K562 (cell line): ENCODE data around the gene ARFGAP1. TPM values are rescaled to one million over a fixed set of nuclear protein-coding genes. Genes with fewer than 3 reads are reported as not detected.

Experiments
- ATAC-seq: fragments of 200-7000 bp; cut with Tn5 transposase; 3 replicates; pipeline ENCODE4 v1.9.1; 2020; ENCODE audit warnings: moderate library complexity
- BruUV-seq: library from RNA; stranded (reverse); fragments of 400-500 nt; replicated peaks from 2 replicates; lab custom pipeline; 2021; lab: Mats Ljungman, UMichigan
- CTCF ChIA-PET: fragments of 300-600 bp; formaldehyde crosslinking; extraction: SDS; loops from one replicate; lab custom pipeline; 2021; ENCODE audit warnings: low intra/inter-chr PET ratio; lab: Yijun Ruan, JAX
- POLR2A ChIA-PET: fragments of 300-600, 350-650 bp; sonication (Branson Sonifier 250); formaldehyde crosslinking; extraction: SDS; loops from one replicate; lab custom pipeline; 2021; ENCODE audit warnings: antibody characterized with exemption, inconsistent platforms; lab: Yijun Ruan, JAX
- DNase-seq, 4 experiments: peaks; one replicate each; pipeline versions ENCODE4 v3.0.0 to v3.0.0-alpha.2; 2011 to 2018; ENCODE audit warnings: low spot score in 3 of 4, mixed read lengths in 3 of 4; ENCODE audit errors: extremely low read depth in 1 of 4
- FAIRE-seq: peaks from 2 replicates; lab custom pipeline; 2011; peaks lifted over from hg19 to GRCh38; lab: Jason Lieb, UNC
- H2AFZ ChIP-seq: 2 replicates; pipeline ENCODE4 v1.6.0; 2011; ENCODE audit warnings: low read depth, low read length, control low read depth, inconsistent platforms
- H3K27ac ChIP-seq: fragments of 200-600 bp; 3 replicates; pipeline ENCODE4 v1.8.0; 2011; ENCODE audit warnings: low read depth, mild to moderate bottlenecking, control low read depth, inconsistent platforms, low read length, moderate library complexity, mixed read lengths; ENCODE audit errors: extremely low read depth
- H3K27me3 ChIP-seq, 2 experiments: fragments of 300-600 bp in 1 of 2; 2 replicates in 1 of 2; 3 replicates in 1 of 2; pipeline versions ENCODE4 v1.6.0 to v1.8.0; 2011; ENCODE audit warnings: inconsistent platforms in 2 of 2, low read length in 2 of 2, mild to moderate bottlenecking in 1 of 2, mixed read lengths in 1 of 2, moderate library complexity in 1 of 2; ENCODE audit not compliant: control insufficient read depth in 2 of 2, insufficient read depth in 2 of 2
- H3K36me3 ChIP-seq: fragments of 300-600 bp; 3 replicates; pipeline ENCODE4 v1.8.0; 2011; ENCODE audit warnings: mild to moderate bottlenecking, low read length, inconsistent platforms; ENCODE audit not compliant: control insufficient read depth, insufficient read depth
- H3K4me1 ChIP-seq, 2 experiments: fragments of 200-600 bp in 1 of 2; replicated peaks in 1 of 2; 2 replicates in 1 of 2; 3 replicates in 1 of 2; pipeline versions ENCODE4 v1.5.1 to v1.8.0; 2011; ENCODE audit warnings: inconsistent platforms in 2 of 2, low read length in 2 of 2, mild to moderate bottlenecking in 1 of 2, mixed read lengths in 1 of 2, moderate library complexity in 1 of 2; ENCODE audit not compliant: control insufficient read depth in 2 of 2, insufficient read depth in 2 of 2
- H3K4me2 ChIP-seq: 2 replicates; pipeline ENCODE4 v1.6.1; 2011; ENCODE audit warnings: low read length, control low read depth, inconsistent platforms, mixed read lengths; ENCODE audit not compliant: insufficient read depth
- H3K4me3 ChIP-seq: fragments of 200-600 bp; sonication (generic), shearing (Covaris generic); 2 replicates; pipeline ENCODE4 v1.5.1; 2016; ENCODE audit warnings: control low read depth, inconsistent platforms
- H3K79me2 ChIP-seq: fragments of 200-600 bp; 3 replicates; pipeline ENCODE4 v1.8.0; 2011; ENCODE audit warnings: low read length, inconsistent platforms; ENCODE audit not compliant: control insufficient read depth, insufficient read depth
- H3K9ac ChIP-seq, 2 experiments: 2 replicates each; pipeline versions ENCODE4 v1.6.0 to v1.6.1; 2011; ENCODE audit warnings: low read depth in 2 of 2, low read length in 2 of 2, control low read depth in 1 of 2, inconsistent platforms in 1 of 2, mild to moderate bottlenecking in 1 of 2, mixed read lengths in 1 of 2; ENCODE audit not compliant: insufficient read depth in 1 of 2
- H3K9me1 ChIP-seq: one replicate; pipeline ENCODE4 v1.6.0; 2011; ENCODE audit warnings: inconsistent platforms, mild to moderate bottlenecking, low read length, moderate library complexity; ENCODE audit not compliant: control insufficient read depth, insufficient read depth
- H3K9me3 ChIP-seq: replicated peaks from 2 replicates; pipeline ENCODE4 v1.5.1; 2011; ENCODE audit warnings: low read depth, low read length, inconsistent platforms; ENCODE audit not compliant: control insufficient read depth, insufficient read depth
- H4K20me1 ChIP-seq: replicated peaks from 2 replicates; pipeline ENCODE4 v1.6.1; 2011; ENCODE audit warnings: low read length, inconsistent platforms, mixed read lengths; ENCODE audit not compliant: control insufficient read depth, insufficient read depth
- BRCA1 ChIP-seq, 2 experiments: fragments of 450-650 bp in 1 of 2; sonication (generic) in 1 of 2; formaldehyde crosslinking in 1 of 2; IDR thresholded peaks; 2 replicates each; pipeline versions ENCODE4 v1.5.0 to v1.6.1; 2017 to 2020; ENCODE audit warnings: mild to moderate bottlenecking in 1 of 2, missing genetic modification reagents in 1 of 2
- CUX1 ChIP-seq: fragments of 200-800 bp; sonication (Bioruptor generic); IDR thresholded peaks from 2 replicates; pipeline ENCODE4 v1.6.1; 2016; ENCODE audit warnings: missing genetic modification characterization, missing compliant biosample characterization
- GTF2B ChIP-seq: IDR thresholded peaks from 2 replicates; pipeline ENCODE4 v1.6.1; 2011; ENCODE audit not compliant: insufficient read length; ENCODE audit errors: extremely low read depth
- RBFOX2 ChIP-seq: fragments of 200-400 bp; formaldehyde crosslinking; IDR thresholded peaks from 2 replicates; pipeline ENCODE4 v1.6.1; 2017; ENCODE audit warnings: low read depth, mild to moderate bottlenecking, low read length, moderate library complexity
- WHSC1 ChIP-seq: IDR thresholded peaks from one replicate; pipeline ENCODE4 v1.6.1; 2012; ENCODE audit warnings: low read length, control low read depth, inconsistent platforms
- ZFP1 ChIP-seq: fragments of 450-650 bp; formaldehyde crosslinking; IDR thresholded peaks from 2 replicates; pipeline ENCODE4 v1.4.0; 2020; ENCODE audit warnings: mild to moderate bottlenecking, mixed read lengths
- ZNF212 ChIP-seq: fragments of 450-650 bp; formaldehyde crosslinking; IDR thresholded peaks from 2 replicates; pipeline ENCODE4 v1.4.0; 2020; ENCODE audit warnings: mild to moderate bottlenecking
- ZNF586 ChIP-seq: fragments of 450-650 bp; formaldehyde crosslinking; conservative IDR thresholded peaks from 2 replicates; pipeline ENCODE4 v1.4.0; 2020; ENCODE audit warnings: mild to moderate bottlenecking, moderate library complexity
- WGBS: fragments of 100-300 bp; shearing (Covaris generic); methylation state at CpG from one replicate; pipeline ENCODE4 v1.1.6; 2016; ENCODE audit warnings: low coverage, mixed read lengths; ENCODE audit not compliant: insufficient coverage; ENCODE audit errors: missing lambda C conversion rate; 5-methylcytosine and 5-hydroxymethylcytosine counted together
- in situ Hi-C: fragments of 300-500 bp; cut with MboI; formaldehyde crosslinking; loops from 4 replicates; pipeline ENCODE4 v1.15.0; 2018; ENCODE audit warnings: inconsistent platforms, mixed read lengths
- intact Hi-C: fragments of 100-400 bp; cut with micrococcal nuclease; formaldehyde crosslinking; loops from 2 replicates; pipeline ENCODE4 v1.14.2; 2022
- polyA plus RNA-seq, 8 experiments: library from polyadenylated mRNA; depleted of rRNA in 4 of 8; stranded (reverse) in 5 of 8; unstranded in 3 of 8; fragments of >200 nt; fragmentation: Nextera tagmentation in 2 of 8; fragmentation: Illumina TruSeq in 1 of 8; extraction: Ambion mirVana in 2 of 8; extraction: Trizol in 1 of 8; gene quantifications; 2 replicates each; pipeline versions ENCODE4 v1.2.1 to v1.2.3, GENCODE V29; 2011 to 2014; ENCODE audit warnings: inconsistent platforms in 1 of 8, missing spikeins in 1 of 8
- total RNA-seq, 7 experiments: library from RNA; depleted of rRNA in 6 of 7; stranded (reverse); fragments of >200 nt in 6 of 7; fragmentation: Illumina TruSeq in 2 of 7; extraction: Trizol in 2 of 7; gene quantifications; 2 replicates each; pipeline versions ENCODE4 v1.2.1 to v1.2.3, GENCODE V29; 2011 to 2021; ENCODE audit warnings: low replicate concordance in 1 of 7

The ARFGAP1 gene
- total and polyA plus RNA-seq, 9 of the 15 experiments (the other 6 are each of a cell fraction or from before 2014, with no cell fraction given) = 0.53 to 102 (median 33.5) TPM

GRCh38 chr20:63280929-63281545 lies 8.4 kb downstream of the ARFGAP1 start:
- H3K79me2 ChIP-seq = peaks cover 9% of the 10 kb centered on the region; the same call in 2 of the 3 replicates
- in situ Hi-C loops (no loop called here), intact Hi-C loops (no loop called here)
- no TSS peak for BruUV-seq
- peaks cover 0 to 28% of the 10 kb centered on the region in 2 experiments; a peak in 1 of 5 replicates for H3K4me1 ChIP-seq
- FAIRE-seq (no peak), ATAC-seq (peak; percentile 74), DNase-seq (no peak)
- peaks cover under 1% of the 10 kb centered on the region; the same call in 1 of the 2 replicates for H4K20me1 ChIP-seq
- H3K27ac ChIP-seq = no peak overlapping the region
- ChIA-PET POLR2A (interaction anchor here (0.6 to 5.2 kb wide), 4 partner anchors 8 to 524 kb away, joined by 3 to 28 read pairs (median 14); partner anchors contain the start of genes ARFGAP1 and COL20A1), CTCF (interaction anchor here (0.8 kb wide), 1 partner anchor 308 kb away, joined by 3 read pairs; no protein-coding TSS in a partner anchor)
- WGBS = 86% methylated on average over 17 of the region's 19 CpGs
- no peak overlapping the region for H2AFZ ChIP-seq
- no peaks in the 10 kb centered on the region for H3K9me3 ChIP-seq
- H3K36me3 ChIP-seq = peaks cover 89% of the 10 kb centered on the region; the same call in 2 of the 3 replicates
- H3K27me3 ChIP-seq = no peaks in the 10 kb centered on the region
- peaks cover 6% of the 10 kb centered on the region for H3K9me1 ChIP-seq
- H3K4me2 ChIP-seq = no peak overlapping the region
- no peak overlapping the region for H3K4me3 ChIP-seq
- H3K9ac ChIP-seq = no peak overlapping the region
- TF ChIP-seq WHSC1 (no peak), ZNF212 (no peak), BRCA1 (IDR thresholded peaks at IDR 0.05) (no peak), BRCA1 (CRISPR knock-in tag; IDR thresholded peaks at IDR 0.05) (no peak), ZNF586 (CRISPR knock-in tag) (no peak), RBFOX2 (peak; percentile 40; the same call in 1 of the 2 replicates), ZFP1 (no peak), CUX1 (CRISPR knock-in tag) (no peak), GTF2B (no peak)
